NCI-H1417 treated with DMSO at 0.1 percent for 48 hours (cell line): ENCODE measurements around the gene B3GNT5.
A peak's percentile ranks its signal among the peaks of the same experiment; 100 is the strongest.
"Not testable (repeated sequence)": the region's sequence is repeated elsewhere in the genome, so short reads cannot be mapped to it uniquely, and the experiment has no call there.

ENCODE experiments used
- DNase-seq: peaks from one replicate; lab custom pipeline; 2025; lab: John Stamatoyannopoulos, UW

The B3GNT5 gene

GRCh38 chr3:183252973-183253527 is at the start of gene B3GNT5:
TSS of gene B3GNT5 (plus strand) at chr3:183253253. CDS start at chr3:183269799, 16,546 bp downstream.
- peak; percentile 37 for DNase-seq

GRCh38 chr3:183203670-183204069 is 49.4 kb upstream of the B3GNT5 start:
- no peak for DNase-seq

- no peak for DNase-seq
These were observed 44.8 kb upstream of the B3GNT5 start for GRCh38 chr3:183208260-183208659.

GRCh38 chr3:183208800-183209199 is 44.3 kb upstream of the B3GNT5 start:
- no peak for DNase-seq

DNA sequence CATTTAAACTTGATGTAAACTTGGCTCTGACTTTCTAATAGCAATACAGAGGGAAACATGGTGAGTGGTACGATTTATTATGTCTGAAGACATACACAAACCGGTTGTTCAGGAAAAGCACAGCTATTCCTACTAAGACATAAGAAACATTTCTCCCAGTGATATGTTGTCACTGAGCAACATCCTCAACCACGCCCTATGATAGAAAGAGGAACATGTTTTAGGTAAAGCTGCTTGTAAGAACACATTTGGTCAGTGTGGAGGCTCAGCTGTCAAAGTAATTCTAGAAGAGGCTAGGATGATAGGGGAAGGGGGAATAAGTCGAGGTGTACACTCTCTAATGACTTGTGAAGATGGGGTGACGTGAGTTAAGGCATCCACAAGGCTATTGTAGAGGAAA is 42.7 kb upstream of the B3GNT5 start:
- DNase-seq: no peak

DNA sequence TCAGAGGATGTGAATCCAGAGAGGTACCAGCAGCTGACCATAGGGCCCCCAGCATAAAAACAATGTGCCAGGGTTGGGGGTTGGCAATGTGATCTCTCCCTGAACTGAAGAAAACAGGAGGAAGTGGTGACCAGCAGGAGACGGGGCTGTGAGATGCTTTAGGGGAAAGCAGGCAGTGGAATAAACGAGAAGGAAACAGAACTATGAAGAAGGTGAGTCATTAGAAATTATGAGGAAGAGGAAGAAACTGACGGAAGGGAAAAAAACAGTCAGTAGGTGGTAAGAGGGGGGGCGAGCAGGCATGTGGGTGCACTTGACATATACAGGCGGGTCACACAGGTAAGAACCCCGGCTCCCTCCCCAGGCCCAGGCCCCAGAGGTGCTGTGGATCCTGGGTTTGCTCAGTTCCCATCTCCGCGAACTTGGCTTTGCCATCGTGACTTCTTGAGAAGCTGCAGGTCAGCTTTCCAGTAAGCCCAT is 42.2 kb upstream of the B3GNT5 start:
- no peak for DNase-seq

DNA sequence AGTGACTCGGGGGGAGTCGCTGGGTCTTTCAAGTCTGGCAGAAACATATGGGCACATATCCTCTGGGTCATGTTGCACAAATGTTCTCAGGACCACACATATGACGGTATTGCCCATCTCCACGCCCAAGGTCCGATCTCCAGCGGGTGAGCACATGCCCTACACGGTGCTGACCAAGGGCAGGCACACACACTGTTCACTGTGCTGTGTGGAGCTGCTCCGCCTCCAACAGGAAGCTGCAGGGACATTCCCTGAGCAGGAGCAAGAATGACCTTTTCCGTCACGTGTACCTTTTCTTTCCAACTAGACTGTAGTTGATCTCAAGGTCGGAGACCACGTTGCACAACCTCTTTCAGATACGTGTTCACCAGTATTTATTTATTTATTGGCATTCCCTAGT is 41.7 kb upstream of the B3GNT5 start:
- DNase-seq: no peak

DNA sequence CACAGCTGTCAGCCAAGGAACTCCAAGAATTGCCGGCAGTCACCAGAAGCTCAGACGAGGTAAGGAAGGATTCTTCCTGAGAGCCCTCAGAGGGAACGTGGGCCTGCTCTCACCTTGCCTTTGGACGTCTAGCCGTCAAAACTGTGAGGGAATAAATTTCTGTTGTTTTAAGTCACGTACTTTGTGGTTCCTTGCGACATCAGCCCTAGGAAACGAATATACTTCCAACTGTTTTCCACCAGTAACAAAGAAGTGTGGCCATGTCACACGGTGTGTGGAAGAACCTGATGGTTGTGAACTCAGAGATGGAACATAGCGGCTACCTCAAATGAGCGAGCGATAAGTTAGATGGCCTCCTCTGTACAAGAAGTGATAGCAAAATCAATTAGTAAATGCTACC is 41.0 kb upstream of the B3GNT5 start:
- DNase-seq: no peak

- no peak for DNase-seq
These were observed 40.5 kb upstream of the B3GNT5 start for GRCh38 chr3:183212565-183212964.

- DNase-seq: no peak
These were observed 39.4 kb upstream of the B3GNT5 start for GRCh38 chr3:183213415-183214276.

DNA sequence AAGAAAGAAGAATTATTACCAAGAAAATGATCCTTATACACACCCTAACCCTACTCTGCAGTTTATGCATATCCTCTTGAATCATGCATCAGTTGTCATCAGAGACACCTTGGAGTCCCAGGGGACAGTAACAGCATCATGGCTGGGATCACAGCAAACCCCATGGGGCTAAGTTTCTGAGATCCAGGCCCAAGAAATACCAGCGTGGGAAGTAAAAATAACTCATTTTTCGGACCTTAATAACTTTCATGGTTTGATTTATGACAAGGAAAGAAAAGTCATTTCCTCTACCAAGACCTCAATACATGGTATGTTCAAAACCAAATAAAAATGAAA is 38.8 kb upstream of the B3GNT5 start:
- no peak for DNase-seq

DNA sequence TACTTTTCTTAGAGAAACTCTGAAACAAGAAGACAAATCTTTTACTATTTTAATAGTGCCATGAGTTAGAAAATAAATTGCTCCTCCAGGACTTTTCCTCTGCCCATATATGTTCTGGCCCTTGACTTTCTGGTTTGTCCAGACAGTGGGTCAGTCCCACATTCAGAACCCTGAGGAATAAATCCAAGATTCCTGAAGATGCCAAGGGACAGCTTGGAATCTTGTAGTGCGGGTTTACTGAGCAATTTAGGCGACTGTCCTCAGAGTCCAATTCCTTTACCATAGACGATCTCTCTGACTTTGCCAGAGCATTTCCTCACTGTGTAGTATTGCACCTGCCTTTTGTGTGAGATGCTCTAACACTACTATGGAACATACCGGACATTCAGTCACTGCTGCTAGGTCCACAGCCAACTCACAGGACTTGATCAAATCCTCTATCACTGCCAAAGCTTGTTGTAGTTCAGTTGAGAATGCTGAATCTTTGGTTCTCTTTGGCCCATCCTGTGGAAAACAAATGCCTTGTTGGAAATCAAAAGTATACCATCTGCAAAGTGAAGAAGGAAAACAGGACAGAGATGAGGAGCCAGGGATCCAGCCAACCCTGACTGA is 37.4 kb upstream of the B3GNT5 start:
- DNase-seq: no peak

DNA sequence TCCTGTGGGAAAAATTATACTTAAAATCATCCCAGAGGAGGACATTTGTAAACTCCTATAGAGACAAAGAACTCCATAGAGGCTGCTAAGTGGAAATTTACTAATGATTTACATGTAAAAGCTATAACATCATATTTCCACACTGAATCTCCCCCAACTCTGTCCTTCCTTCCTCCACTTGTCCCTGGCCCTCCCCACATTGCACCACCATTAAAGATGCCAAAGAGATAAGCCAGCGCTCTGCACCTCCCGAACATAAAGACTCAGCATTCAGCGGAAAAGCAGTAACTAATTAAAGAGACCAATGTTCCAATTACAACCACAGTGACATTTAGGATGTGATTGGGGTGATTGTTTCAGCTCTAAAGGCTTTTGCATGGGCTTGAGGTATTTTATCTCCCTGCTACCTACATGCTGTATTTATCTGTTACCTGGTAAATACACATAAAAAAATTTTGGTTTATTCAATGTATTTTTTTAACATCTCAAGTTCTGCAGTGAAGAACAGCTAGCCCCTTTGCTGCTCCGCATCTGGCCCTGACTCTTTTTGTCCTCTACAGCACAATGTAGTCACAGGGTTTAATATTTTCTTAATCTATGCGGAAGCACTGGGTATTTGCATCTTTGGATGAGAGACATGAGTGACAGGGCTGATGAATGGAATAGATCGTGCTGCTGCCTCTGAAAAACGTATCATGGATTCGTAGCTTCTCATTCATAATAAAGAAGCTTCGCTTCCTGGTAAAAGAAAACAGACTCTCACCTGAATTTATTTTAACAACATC is 35.3 kb upstream of the B3GNT5 start:
- DNase-seq: no peak

DNA sequence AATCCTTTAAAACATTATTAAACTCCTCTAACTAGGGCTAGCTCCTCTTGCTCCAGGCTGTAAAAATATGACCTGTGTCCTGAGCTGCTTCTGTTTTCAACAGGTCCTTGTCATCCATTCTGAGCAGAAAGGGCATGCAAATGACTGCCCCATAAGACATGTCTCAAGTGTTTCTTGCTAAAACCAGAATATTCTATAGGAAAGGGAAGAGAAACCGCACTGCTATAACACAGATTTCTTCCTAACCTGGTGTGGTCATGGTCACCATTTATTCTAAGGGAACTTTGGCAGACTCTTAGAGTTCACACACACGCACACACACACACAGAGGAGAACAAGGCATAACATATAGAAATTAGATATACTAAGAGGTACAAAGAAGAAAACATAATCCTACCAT is 34.2 kb upstream of the B3GNT5 start:
- DNase-seq: no peak

DNA sequence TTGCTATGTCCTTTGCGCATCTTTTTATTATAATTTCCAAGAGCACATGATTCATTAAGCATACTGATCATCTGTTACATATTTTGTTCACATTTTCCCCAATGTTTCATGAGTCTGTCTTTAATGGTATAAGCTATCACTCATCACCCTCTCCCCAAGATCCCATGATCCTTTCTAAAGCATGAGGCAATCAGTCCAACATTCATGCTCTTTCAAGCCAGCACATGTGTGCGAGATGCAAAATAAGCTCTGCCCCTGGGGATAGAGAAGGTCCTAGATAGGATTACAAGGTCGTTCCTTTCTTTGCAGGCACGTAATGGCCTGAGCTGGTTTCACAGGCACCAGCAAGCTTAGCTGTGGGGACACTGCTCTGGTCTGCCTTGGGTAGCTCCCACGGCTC is 32.2 kb upstream of the B3GNT5 start:
- no peak for DNase-seq

DNA sequence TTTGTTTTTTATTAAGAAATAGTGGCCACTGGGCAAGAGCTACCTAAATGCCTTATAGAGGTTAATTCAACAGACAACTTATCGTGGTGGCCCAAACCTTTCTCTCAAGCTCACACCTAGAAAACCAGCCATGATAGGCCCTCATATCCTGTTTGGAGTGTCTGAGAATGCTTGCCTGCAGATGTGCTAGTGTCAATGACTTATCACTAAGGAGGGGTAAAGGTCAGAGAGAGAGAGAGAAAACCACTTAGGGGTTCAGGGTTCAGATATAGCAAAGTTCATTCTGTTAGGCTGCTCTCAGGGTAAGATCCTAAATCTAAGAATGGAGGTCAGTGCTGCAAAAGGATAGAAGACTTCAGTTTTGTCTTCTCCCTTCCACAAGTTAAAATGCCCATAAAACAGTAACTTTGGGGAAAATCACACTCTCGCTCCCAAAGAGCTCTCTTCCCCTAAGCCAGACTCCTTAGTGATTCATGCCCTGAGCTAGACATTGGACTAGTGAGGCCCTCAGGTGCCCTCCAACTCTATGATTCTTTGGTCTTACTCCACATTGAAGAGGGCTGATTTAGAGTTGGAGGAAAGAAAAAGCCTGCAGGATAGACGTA is 30.3 kb upstream of the B3GNT5 start:
- no peak for DNase-seq

DNA sequence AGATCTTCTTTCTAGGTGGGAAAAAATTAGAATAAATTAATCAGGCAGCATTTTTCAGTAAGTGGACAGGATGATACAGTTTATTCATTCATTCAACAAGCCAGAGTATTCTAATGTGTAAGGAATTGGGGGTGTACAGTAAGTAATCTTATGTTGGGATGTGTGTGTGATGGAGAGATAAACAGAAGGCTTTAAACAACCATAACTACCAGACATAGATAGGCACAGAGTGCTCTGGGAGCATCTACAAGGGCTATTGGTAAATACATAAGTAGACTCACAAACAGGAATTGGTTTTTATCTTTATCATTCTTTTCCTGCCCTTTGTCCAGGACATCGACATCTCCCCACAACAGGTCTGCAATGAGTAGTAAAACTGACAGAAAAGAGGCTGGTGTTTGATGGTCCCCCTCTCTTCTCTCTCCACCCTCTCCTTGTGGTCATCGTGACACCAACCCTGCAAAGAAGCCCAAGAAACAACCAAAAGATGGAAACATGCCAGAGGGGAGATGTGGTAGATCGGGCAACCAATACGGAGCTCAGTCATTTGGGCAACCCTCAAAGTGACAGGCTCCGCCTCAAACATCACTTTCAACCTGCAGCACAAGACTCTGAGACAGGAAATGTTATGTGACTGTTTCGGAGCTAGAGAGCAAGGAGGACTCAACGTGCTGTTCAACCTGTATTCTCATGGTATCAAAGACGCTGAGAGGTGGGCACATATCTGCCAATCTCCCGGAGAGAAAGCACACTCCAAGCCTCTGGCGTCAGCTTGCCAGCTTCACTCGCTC is 28.7 kb upstream of the B3GNT5 start:
- DNase-seq: no peak

- DNase-seq: no peak
These were observed 26.6 kb upstream of the B3GNT5 start for GRCh38 chr3:183226333-183226890.

GRCh38 chr3:183227586-183227985 is 25.5 kb upstream of the B3GNT5 start:
- no peak for DNase-seq

GRCh38 chr3:183229178-183229577 is 23.9 kb upstream of the B3GNT5 start:
- DNase-seq: no peak

GRCh38 chr3:183230251-183230650 is 22.8 kb upstream of the B3GNT5 start:
- not testable (repeated sequence) for DNase-seq
